IMR-90 (cell line): ENCODE results near the gene NELL1. TPM values are rescaled to one million over a fixed set of nuclear protein-coding genes. Genes with fewer than 3 reads are reported as not detected.

ENCODE experiments used
- ATAC-seq: fragments of 200-7000 bp; cut with Tn5 transposase; 2 replicates; pipeline ENCODE4 v1.9.1; 2020; ENCODE audit warnings: low read depth, mild to moderate bottlenecking, moderate library complexity
- BruUV-seq: library from RNA; stranded (reverse); fragments of 400-500 nt; replicated peaks from 2 replicates; lab custom pipeline; 2021; lab: Mats Ljungman, UMichigan
- CTCF ChIA-PET: fragments of 300-600 bp; formaldehyde crosslinking; extraction: SDS; loops from one replicate; lab custom pipeline; 2021; ENCODE audit warnings: antibody characterized with exemption; lab: Yijun Ruan, JAX
- POLR2A ChIA-PET: fragments of 300-600 bp; sonication (Branson Sonifier 250); formaldehyde crosslinking; loops from one replicate; lab custom pipeline; 2022; ENCODE audit warnings: antibody characterized with exemption; ENCODE audit not compliant: unreplicated experiment; lab: Charles Lee
- DNase-seq: peaks from one replicate; pipeline ENCODE4 v3.0.0; 2013
- H2AFZ ChIP-seq: replicated peaks from 2 replicates; pipeline ENCODE3; 2013; ENCODE audit warnings: low read length, mild to moderate bottlenecking; ENCODE audit not compliant: poor library complexity
- H2AK5ac ChIP-seq: 2 replicates; pipeline ENCODE4 v1.6.1; 2013; ENCODE audit warnings: low read depth, low read length, inconsistent platforms
- H2AK9ac ChIP-seq: replicated peaks from 2 replicates; pipeline ENCODE3; 2013; ENCODE audit warnings: mild to moderate bottlenecking, low read depth, low read length, moderate library complexity; ENCODE audit not compliant: poor library complexity
- H2BK120ac ChIP-seq: 2 replicates; pipeline ENCODE4 v1.6.1; 2013; ENCODE audit warnings: low read depth, low read length, inconsistent platforms
- H2BK15ac ChIP-seq: 3 replicates; pipeline ENCODE4 v1.6.1; 2013; ENCODE audit warnings: low read depth, low read length, inconsistent platforms
- H2BK20ac ChIP-seq: 2 replicates; pipeline ENCODE4 v1.6.1; 2013; ENCODE audit warnings: low read depth, mild to moderate bottlenecking, inconsistent platforms, low read length, moderate library complexity
- H2BK5ac ChIP-seq: 2 replicates; pipeline ENCODE4 v1.6.1; 2013; ENCODE audit warnings: mild to moderate bottlenecking, low read depth, low read length, inconsistent platforms; ENCODE audit not compliant: poor library complexity, severe bottlenecking
- H3K14ac ChIP-seq: replicated peaks from 2 replicates; pipeline ENCODE4 v1.6.1; 2013; ENCODE audit warnings: low read depth, low read length, inconsistent platforms
- H3K18ac ChIP-seq: 2 replicates; pipeline ENCODE4 v1.6.1; 2013; ENCODE audit warnings: low read depth, low read length, control low read depth
- H3K23ac ChIP-seq: 2 replicates; pipeline ENCODE4 v1.6.1; 2013; ENCODE audit warnings: low read depth, low read length, inconsistent platforms
- H3K27ac ChIP-seq: 2 replicates; pipeline ENCODE4 v1.5.1; 2013; ENCODE audit warnings: mild to moderate bottlenecking, control low read depth, low read length; ENCODE audit not compliant: insufficient read depth
- H3K27me3 ChIP-seq: 2 replicates; pipeline ENCODE4 v1.6.1; 2013; ENCODE audit warnings: low read length; ENCODE audit not compliant: control insufficient read depth, insufficient read depth
- H3K36me3 ChIP-seq: 2 replicates; pipeline ENCODE4 v1.6.1; 2013; ENCODE audit warnings: low read length, mixed read lengths; ENCODE audit not compliant: control insufficient read depth, insufficient read depth
- H3K4ac ChIP-seq: 2 replicates; pipeline ENCODE4 v1.6.1; 2013; ENCODE audit warnings: low read depth, low read length, inconsistent platforms
- H3K4me1 ChIP-seq: 2 replicates; pipeline ENCODE4 v1.6.1; 2013; ENCODE audit warnings: low read length, mixed read lengths; ENCODE audit not compliant: control insufficient read depth, insufficient read depth
- H3K4me2 ChIP-seq: 2 replicates; pipeline ENCODE4 v1.6.1; 2013; ENCODE audit warnings: low read depth, mild to moderate bottlenecking, control low read depth, low read length, moderate library complexity
- H3K4me3 ChIP-seq: 2 replicates; pipeline ENCODE4 v1.5.1; 2013; ENCODE audit warnings: low read depth, mild to moderate bottlenecking, control low read depth, low read length, moderate library complexity; ENCODE audit not compliant: insufficient read depth
- H3K56ac ChIP-seq: 2 replicates; pipeline ENCODE4 v1.6.1; 2013; ENCODE audit warnings: low read length, inconsistent platforms; ENCODE audit not compliant: insufficient read depth; ENCODE audit errors: extremely low read depth
- H3K79me1 ChIP-seq, 2 experiments: 2 replicates each; pipeline ENCODE4 v1.6.1; 2013; ENCODE audit warnings: low read length in 2 of 2, inconsistent platforms in 1 of 2, low read depth in 1 of 2
- H3K9ac ChIP-seq: 2 replicates; pipeline ENCODE4 v1.6.1; 2013; ENCODE audit warnings: low read depth, low read length, control low read depth
- H3K9me1 ChIP-seq: 2 replicates; pipeline ENCODE4 v1.6.1; 2013; ENCODE audit warnings: low read length, inconsistent platforms; ENCODE audit not compliant: insufficient read depth
- H3K9me3 ChIP-seq: 2 replicates; pipeline ENCODE4 v1.6.1; 2013; ENCODE audit warnings: low read length; ENCODE audit not compliant: control insufficient read depth, insufficient read depth
- H4K20me1 ChIP-seq: 2 replicates; pipeline ENCODE4 v1.6.1; 2013; ENCODE audit warnings: low read length, inconsistent platforms; ENCODE audit not compliant: insufficient read depth
- H4K5ac ChIP-seq: 2 replicates; pipeline ENCODE4 v1.6.1; 2013; ENCODE audit warnings: mild to moderate bottlenecking, low read depth, low read length, control low read depth
- H4K8ac ChIP-seq, 2 experiments: 2 replicates each; pipeline ENCODE4 v1.6.1; 2013; ENCODE audit warnings: low read depth in 2 of 2, low read length in 2 of 2, control low read depth in 1 of 2, inconsistent platforms in 1 of 2
- H4K91ac ChIP-seq: 2 replicates; pipeline ENCODE4 v1.6.1; 2013; ENCODE audit warnings: low read depth, low read length, inconsistent platforms; ENCODE audit not compliant: insufficient read depth
- BHLHE40 ChIP-seq: fragments of 150-350 bp; IDR thresholded peaks from 2 replicates; pipeline ENCODE4 v1.6.1; 2016; ENCODE audit warnings: mild to moderate bottlenecking, low read depth, low read length
- CHD1 ChIP-seq: IDR thresholded peaks from 2 replicates; pipeline ENCODE4 v1.6.1; 2012; ENCODE audit warnings: low read depth, low read length, improper control_type of control experiment
- CTCF ChIP-seq: conservative IDR thresholded peaks from 2 replicates; pipeline ENCODE4 v1.5.1; 2012; ENCODE audit warnings: mild to moderate bottlenecking, low read depth, low read length, improper control_type of control experiment
- FOS ChIP-seq: fragments of 150-350 bp; IDR thresholded peaks from 2 replicates; pipeline ENCODE4 v1.6.1; 2016; ENCODE audit warnings: low read depth, low read length
- MAFK ChIP-seq: IDR thresholded peaks from 2 replicates; pipeline ENCODE4 v1.6.1; 2012; ENCODE audit warnings: low read depth, low read length, improper control_type of control experiment
- MAZ ChIP-seq: IDR thresholded peaks from 2 replicates; pipeline ENCODE4 v1.6.1; 2012; ENCODE audit warnings: low read depth, mild to moderate bottlenecking, low read length, improper control_type of control experiment, moderate library complexity, borderline replicate concordance
- MXI1 ChIP-seq: IDR thresholded peaks from 2 replicates; pipeline ENCODE4 v1.6.1; 2012; ENCODE audit warnings: low read depth, mild to moderate bottlenecking, low read length, moderate library complexity, borderline replicate concordance
- NFE2L2 ChIP-seq: fragments of 150-350 bp; IDR thresholded peaks from 2 replicates; pipeline ENCODE4 v1.6.1; 2016; ENCODE audit warnings: low read depth, mild to moderate bottlenecking, low read length
- POLR2A ChIP-seq: IDR thresholded peaks from 2 replicates; pipeline ENCODE4 v1.6.1; 2012; ENCODE audit warnings: mild to moderate bottlenecking, low read depth, low read length
- RAD21 ChIP-seq: IDR thresholded peaks from 2 replicates; pipeline ENCODE4 v1.6.1; 2012; ENCODE audit warnings: low read length, improper control_type of control experiment
- RCOR1 ChIP-seq: IDR thresholded peaks from 2 replicates; pipeline ENCODE4 v1.6.1; 2012; ENCODE audit warnings: mild to moderate bottlenecking, low read length, improper control_type of control experiment; ENCODE audit not compliant: insufficient replicate concordance
- dilution Hi-C: fragments of 300-500 bp; cut with HindIII; formaldehyde crosslinking; loops from one replicate; pipeline ENCODE4 v1.14.3; 2018; ENCODE audit warnings: low sequenced_read_pairs; ENCODE audit not compliant: unreplicated experiment
- in situ Hi-C: fragments of 300-500 bp; cut with MboI; formaldehyde crosslinking; loops from 3 replicates; pipeline ENCODE4 v1.14.3; 2019; ENCODE audit warnings: low sequenced_read_pairs, inconsistent platforms, mixed read lengths
- intact Hi-C: fragments of 100-400 bp; cut with micrococcal nuclease; formaldehyde crosslinking; loops from 2 replicates; pipeline ENCODE4 v1.10.0; 2022
- polyA plus RNA-seq, 3 experiments: library from polyadenylated mRNA; depleted of rRNA; stranded (reverse); fragments of >200 nt; gene quantifications; 2 replicates each; pipeline ENCODE4 v1.2.3, GENCODE V29; 2012; ENCODE audit warnings: low replicate concordance in 1 of 3
- total RNA-seq: library from RNA; depleted of rRNA; stranded (reverse); fragments of >200 nt; gene quantifications from 2 replicates; pipeline ENCODE4 v1.2.3, GENCODE V29; 2012

Gene NELL1
- total and polyA plus RNA-seq, 2 of the 4 experiments (the other 2 are of a cell fraction), result not detected

GRCh38 chr11:21185959-21186358 is 516.6 kb downstream of the NELL1 start:
- no peaks in the 10 kb centered on the region for H3K79me1 ChIP-seq
- no peak for TF ChIP-seq FOS
- TF ChIP-seq CTCF, result no peak
- no peak for TF ChIP-seq MXI1
- no peak for TF ChIP-seq NFE2L2
- TF ChIP-seq RAD21, result no peak
- no peak for TF ChIP-seq MAFK
- no peak for TF ChIP-seq BHLHE40
- TF ChIP-seq POLR2A, result no peak
- TF ChIP-seq RCOR1, result no peak
- TF ChIP-seq MAZ, result no peak
- no peak for TF ChIP-seq CHD1
- no peak overlapping the region for H3K9ac ChIP-seq
- H3K14ac ChIP-seq, result no peak overlapping the region
- in situ Hi-C loops (no loop called here), intact Hi-C loops (no loop called here), dilution Hi-C loops (no loop called here)
- no peak overlapping the region for H2BK15ac ChIP-seq
- no peak overlapping the region for H2BK120ac ChIP-seq
- POLR2A ChIA-PET, result no interaction called here
- no peak overlapping the region for H3K27ac ChIP-seq
- H2AK5ac ChIP-seq, result no peak overlapping the region
- no peak overlapping the region for H2BK20ac ChIP-seq
- CTCF ChIA-PET, result no interaction called here
- ATAC-seq, result no peak
- H3K4me1 ChIP-seq, result no peaks in the 10 kb centered on the region
- no TSS peak for BruUV-seq
- DNase-seq, result no peak
- no peaks in the 10 kb centered on the region for H3K27me3 ChIP-seq
- no peak overlapping the region for H3K4me2 ChIP-seq
- H3K9me1 ChIP-seq, result no peaks in the 10 kb centered on the region
- H4K91ac ChIP-seq, result no peak overlapping the region
- H3K56ac ChIP-seq, result no peak overlapping the region
- no peak overlapping the region for H3K4me3 ChIP-seq
- no peak overlapping the region for H2AK9ac ChIP-seq
- no peak overlapping the region for H4K8ac ChIP-seq
- no peak overlapping the region for H3K23ac ChIP-seq
- H3K4ac ChIP-seq, result no peak overlapping the region
- no peak overlapping the region for H2BK5ac ChIP-seq
- H3K18ac ChIP-seq, result no peak overlapping the region
- no peak overlapping the region for H4K5ac ChIP-seq
- H3K36me3 ChIP-seq, result no peaks in the 10 kb centered on the region
- no peaks in the 10 kb centered on the region for H4K20me1 ChIP-seq
- no peak overlapping the region for H2AFZ ChIP-seq
- H3K9me3 ChIP-seq, result peaks cover 1% of the 10 kb centered on the region; the same call in 1 of the 2 replicates
